GM12878 (cell line): ENCODE results near the gene MAP2K1. TPM values are rescaled to one million over a fixed set of nuclear protein-coding genes. Genes with fewer than 3 reads are reported as not detected.

ENCODE experiments used
- ATAC-seq: fragments of 200-7000 bp; cut with Tn5 transposase; 3 replicates; pipeline ENCODE4 v1.9.1; 2020; ENCODE audit warnings: mild to moderate bottlenecking, moderate library complexity
- BruUV-seq: library from RNA; stranded (reverse); fragments of 400-500 nt; replicated peaks from 2 replicates; lab custom pipeline; 2021; lab: Mats Ljungman, UMichigan
- CTCF ChIA-PET: fragments of 300-600 bp; sonication (Branson Sonifier 250); formaldehyde crosslinking; extraction: SDS; loops from one replicate; lab custom pipeline; 2021; ENCODE audit warnings: inconsistent platforms; lab: Yijun Ruan, JAX
- POLR2A ChIA-PET: fragments of 350-600 bp; formaldehyde crosslinking; extraction: SDS; loops from one replicate; lab custom pipeline; 2021; ENCODE audit warnings: inconsistent platforms; lab: Charles Lee
- RAD21 ChIA-PET: fragments of 300-600 bp; sonication (Branson Sonifier 250); formaldehyde crosslinking; loops from one replicate; lab custom pipeline; 2023; ENCODE audit warnings: antibody characterized with exemption; ENCODE audit not compliant: unreplicated experiment; lab: Charles Lee
- SMC1A ChIA-PET: fragments of 300-600 bp; sonication (Branson Sonifier 250); formaldehyde crosslinking; loops from one replicate; lab custom pipeline; 2023; ENCODE audit not compliant: unreplicated experiment, uncharacterized antibody; lab: Charles Lee
- DNase-seq: peaks from one replicate; pipeline ENCODE4 v3.0.0-alpha.2; 2011; ENCODE audit warnings: low read depth, low spot score
- FAIRE-seq: peaks from 3 replicates; lab custom pipeline; 2011; peaks lifted over from hg19 to GRCh38; lab: Jason Lieb, UNC
- H2AFZ ChIP-seq: 2 replicates; pipeline ENCODE4 v1.6.0; 2011; ENCODE audit warnings: low read depth, low read length, control low read depth; ENCODE audit not compliant: control insufficient read depth
- H3K27ac ChIP-seq: 2 replicates; pipeline ENCODE4 v1.5.1; 2011; ENCODE audit warnings: control low read depth; ENCODE audit not compliant: control insufficient read depth, insufficient read depth
- H3K27me3 ChIP-seq, 2 experiments: replicated peaks in 1 of 2; 2 replicates each; pipeline versions ENCODE4 v1.6.0 to v1.6.1; 2011; ENCODE audit warnings: low read length in 1 of 2; ENCODE audit not compliant: control insufficient read depth in 2 of 2, insufficient read depth in 2 of 2
- H3K36me3 ChIP-seq, 2 experiments: 2 replicates each; pipeline ENCODE4 v1.5.1; 2011; ENCODE audit warnings: low read length in 1 of 2; ENCODE audit not compliant: control insufficient read depth in 2 of 2, insufficient read depth in 2 of 2
- H3K4me1 ChIP-seq: 2 replicates; pipeline ENCODE4 v1.6.1; 2011; ENCODE audit warnings: mild to moderate bottlenecking, low read length, moderate library complexity, mixed read lengths; ENCODE audit not compliant: control insufficient read depth, insufficient read depth
- H3K4me2 ChIP-seq: 2 replicates; pipeline ENCODE4 v1.6.0; 2011; ENCODE audit warnings: control low read depth; ENCODE audit not compliant: control insufficient read depth, insufficient read depth
- H3K4me3 ChIP-seq: fragments of 200-600 bp; sonication (generic); 2 replicates; pipeline ENCODE4 v1.5.1; 2016
- H3K79me2 ChIP-seq: 2 replicates; pipeline ENCODE4 v1.6.0; 2011; ENCODE audit warnings: low read length; ENCODE audit not compliant: control insufficient read depth, insufficient read depth
- H3K9ac ChIP-seq: 2 replicates; pipeline ENCODE4 v1.8.0; 2011; ENCODE audit warnings: low read length, control low read depth, mixed read lengths; ENCODE audit not compliant: control insufficient read depth, insufficient read depth
- H3K9me3 ChIP-seq: replicated peaks from 3 replicates; pipeline ENCODE4 v1.5.1; 2011; ENCODE audit warnings: mild to moderate bottlenecking, low read length; ENCODE audit not compliant: control insufficient read depth, insufficient read depth
- H4K20me1 ChIP-seq: 2 replicates; pipeline ENCODE4 v1.6.0; 2011; ENCODE audit not compliant: control insufficient read depth, insufficient read depth
- ATF7 ChIP-seq: fragments of 450-650 bp; IDR thresholded peaks from 2 replicates; pipeline ENCODE4 v1.6.1; 2016; ENCODE audit warnings: low read depth, mild to moderate bottlenecking
- NFYB ChIP-seq: IDR thresholded peaks from 2 replicates; pipeline ENCODE4 v1.6.1; 2011; ENCODE audit warnings: low read depth, mild to moderate bottlenecking, low read length, improper control_type of control experiment, moderate library complexity; ENCODE audit not compliant: insufficient read depth
- PBX3 ChIP-seq: IDR thresholded peaks from 2 replicates; pipeline ENCODE4 v1.6.1; 2011; ENCODE audit warnings: mild to moderate bottlenecking, low read depth, low read length, moderate library complexity; ENCODE audit not compliant: insufficient replicate concordance
- PKNOX1 ChIP-seq: fragments of 450-650 bp; IDR thresholded peaks from 2 replicates; pipeline ENCODE4 v1.6.1; 2016; ENCODE audit warnings: mild to moderate bottlenecking
- POU2F2 ChIP-seq: IDR thresholded peaks from 3 replicates; pipeline ENCODE4 v1.6.1; 2011; ENCODE audit warnings: low read depth, mild to moderate bottlenecking, low read length, borderline replicate concordance
- RAD51 ChIP-seq: fragments of 450-650 bp; IDR thresholded peaks from 2 replicates; pipeline ENCODE4 v1.6.1; 2016; ENCODE audit warnings: moderate library complexity, mild to moderate bottlenecking, inconsistent platforms
- RBBP5 ChIP-seq: fragments of 200-600 bp; sonication (generic); conservative IDR thresholded peaks from 2 replicates; pipeline ENCODE4 v1.6.1; 2016
- REST ChIP-seq: IDR thresholded peaks from 2 replicates; pipeline ENCODE4 v1.6.1; 2012; ENCODE audit warnings: mild to moderate bottlenecking, low read depth, low read length
- TARDBP ChIP-seq: IDR thresholded peaks from 2 replicates; pipeline ENCODE4 v1.6.1; 2016; ENCODE audit warnings: borderline replicate concordance
- TCF12 ChIP-seq: IDR thresholded peaks from 2 replicates; pipeline ENCODE4 v1.6.1; 2011; ENCODE audit warnings: low read depth, mild to moderate bottlenecking, low read length
- ZNF24 ChIP-seq: fragments of 450-650 bp; IDR thresholded peaks from 2 replicates; pipeline ENCODE4 v1.6.1; 2017; ENCODE audit warnings: antibody characterized with exemption, mild to moderate bottlenecking
- ZNF687 ChIP-seq: fragments of 450-650 bp; IDR thresholded peaks from 2 replicates; pipeline ENCODE4 v1.6.1; 2017; ENCODE audit warnings: mild to moderate bottlenecking, moderate library complexity
- WGBS: methylation state at CpG from one replicate; pipeline ENCODE4 v1.1.6; 2016; ENCODE audit warnings: low lambda C conversion rate; ENCODE audit not compliant: insufficient replicate concordance, insufficient coverage; ENCODE audit errors: missing lambda C conversion rate; 5-methylcytosine and 5-hydroxymethylcytosine counted together
- in situ Hi-C: fragments of 300-500 bp; cut with MboI; formaldehyde crosslinking; loops from 9 replicates; pipeline ENCODE4 v1.14.3; 2018; ENCODE audit warnings: mixed read lengths
- intact Hi-C: fragments of 100-400 bp; cut with micrococcal nuclease; formaldehyde crosslinking; loops from one replicate; pipeline ENCODE4 v1.14.2; 2022; ENCODE audit not compliant: unreplicated experiment
- polyA plus RNA-seq, 11 experiments: library from polyadenylated mRNA; depleted of rRNA in 4 of 11; unstranded in 6 of 11; stranded (reverse) in 5 of 11; fragments of >200 nt; fragmentation: Nextera tagmentation in 4 of 11; fragmentation: Illumina TruSeq in 1 of 11; extraction: Ambion mirVana in 4 of 11; extraction: Trizol in 1 of 11; gene quantifications; 1 replicate in 1 of 11; 2 replicates in 10 of 11; pipeline versions ENCODE4 v1.2.1 to v1.2.3, GENCODE V29; 2011 to 2016; ENCODE audit warnings: inconsistent platforms in 2 of 11, missing spikeins in 2 of 11, low read depth in 1 of 11
- total RNA-seq, 4 experiments: library from RNA; depleted of rRNA in 3 of 4; stranded (reverse); fragments of >200 nt in 3 of 4; fragmentation: Illumina TruSeq in 1 of 4; extraction: Trizol in 1 of 4; gene quantifications; 2 replicates each; pipeline versions ENCODE4 v1.2.1 to v1.2.3, GENCODE V29; 2013 to 2021

MAP2K1 gene
- total and polyA plus RNA-seq, 10 of the 15 experiments (the other 5 are each of a cell fraction or from before 2014, with no cell fraction given) = 11.2 to 112 (median 56.6) TPM

- no TSS peak for BruUV-seq
- no peaks in the 10 kb centered on the region for H3K27me3 ChIP-seq
- H3K4me2 ChIP-seq = peak overlapping the region; percentile 25; the same call in 1 of the 2 replicates
- TF ChIP-seq ZNF687 (0 out of 2 replicates have a peak, but pooled peaks have one; percentile 25), TCF12 (no peak), REST (no peak), ZNF24 (0 out of 2 replicates have a peak, but pooled peaks have one; percentile 60), ATF7 (peak; percentile 20; the same call in 1 of the 2 replicates), RAD51 (peak; percentile 60; the same call in 1 of the 2 replicates), RBBP5 (no peak), TARDBP (no peak), PBX3 (peak; percentile 50), POU2F2 (no peak), NFYB (peak; percentile 53; the same call in 1 of the 2 replicates), PKNOX1 (peak; percentile 86)
- ChIA-PET CTCF (interaction anchor here (1.9 kb wide), 1 partner anchor 11 kb away, joined by 8 read pairs; the partner anchor contains the start of gene SNAPC5), POLR2A (no interaction called here), RAD21 (no interaction called here), SMC1A (no interaction called here)
- H2AFZ ChIP-seq = peak overlapping the region; percentile 28; the same call in 1 of the 2 replicates
- intact Hi-C loops (no loop called here), in situ Hi-C loops (no loop called here)
- peaks cover 0 to 2% of the 10 kb centered on the region in 2 experiments; a peak in 1 of 4 replicates for H3K36me3 ChIP-seq
- no peak for FAIRE-seq
- no peaks in the 10 kb centered on the region for H4K20me1 ChIP-seq
- no peaks in the 10 kb centered on the region for H3K9me3 ChIP-seq
- H3K79me2 ChIP-seq = peaks cover 48% of the 10 kb centered on the region
- no peak overlapping the region for H3K9ac ChIP-seq
- no peak overlapping the region for H3K4me3 ChIP-seq
- peak; percentile 45 for ATAC-seq
- peak overlapping the region; percentile 38; the same call in 1 of the 2 replicates for H3K27ac ChIP-seq
- no peaks in the 10 kb centered on the region for H3K4me1 ChIP-seq
- 96% methylated on average over 3 of the region's 3 CpGs for WGBS
- DNase-seq = peak; percentile 30
Measured at GRCh38 chr15:66508293-66508883, 121.7 kb downstream of the MAP2K1 start.
